Adrenal gland (tissue), 5 donors: ENCODE measurements around the gene INSYN1.

Experiments
- POLR2A ChIP-seq, 2 donors: fragments of 450-650 bp; IDR thresholded peaks; one replicate each; pipeline ENCODE4 v1.6.1; 2017; ENCODE audit warnings: antibody characterized with exemption in 2 of 2, mild to moderate bottlenecking in 2 of 2, moderate library complexity in 1 of 2
- TF ChIP-seq, protein P1 (sequence below), 6 experiments: fragments of 450-650 bp in 4 of 6; fragments of 200-600 bp in 2 of 6; sonication (generic) in 1 of 6; IDR thresholded peaks; 1 replicate in 5 of 6; 2 replicates in 1 of 6; pipeline versions ENCODE4 v1.5.1 to v1.8.0; 2016 to 2021; ENCODE audit warnings: antibody characterized with exemption in 6 of 6, mild to moderate bottlenecking in 2 of 6, moderate library complexity in 1 of 6
- donor health status: DM: no; HTN: no; CAD: no.

GRCh38 chr15:73747847-73748590 lies 5.1 kb downstream of the INSYN1 start:
- TF ChIP-seq POLR2A (IDR thresholded peaks at IDR 0.05), result no peak
- TF ChIP-seq, protein P1, sequence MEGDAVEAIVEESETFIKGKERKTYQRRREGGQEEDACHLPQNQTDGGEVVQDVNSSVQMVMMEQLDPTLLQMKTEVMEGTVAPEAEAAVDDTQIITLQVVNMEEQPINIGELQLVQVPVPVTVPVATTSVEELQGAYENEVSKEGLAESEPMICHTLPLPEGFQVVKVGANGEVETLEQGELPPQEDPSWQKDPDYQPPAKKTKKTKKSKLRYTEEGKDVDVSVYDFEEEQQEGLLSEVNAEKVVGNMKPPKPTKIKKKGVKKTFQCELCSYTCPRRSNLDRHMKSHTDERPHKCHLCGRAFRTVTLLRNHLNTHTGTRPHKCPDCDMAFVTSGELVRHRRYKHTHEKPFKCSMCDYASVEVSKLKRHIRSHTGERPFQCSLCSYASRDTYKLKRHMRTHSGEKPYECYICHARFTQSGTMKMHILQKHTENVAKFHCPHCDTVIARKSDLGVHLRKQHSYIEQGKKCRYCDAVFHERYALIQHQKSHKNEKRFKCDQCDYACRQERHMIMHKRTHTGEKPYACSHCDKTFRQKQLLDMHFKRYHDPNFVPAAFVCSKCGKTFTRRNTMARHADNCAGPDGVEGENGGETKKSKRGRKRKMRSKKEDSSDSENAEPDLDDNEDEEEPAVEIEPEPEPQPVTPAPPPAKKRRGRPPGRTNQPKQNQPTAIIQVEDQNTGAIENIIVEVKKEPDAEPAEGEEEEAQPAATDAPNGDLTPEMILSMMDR (IDR thresholded peaks at IDR 0.05), result no peak
